Measurements from ENCODE around the gene USP22.

GRCh38 chr17:21017861-21018260 lies 24.9 kb downstream of the USP22 start:
- no peak for TF ChIP-seq YY1 (IDR thresholded peaks at IDR 0.05; ENCODE audit: insufficient read depth, insufficient read length)
- TF ChIP-seq ZNF274 (IDR thresholded peaks at IDR 0.05; ENCODE audit: low read depth, low read length), result no peak
- TF ChIP-seq SUZ12 (IDR thresholded peaks at IDR 0.05; ENCODE audit: extremely low read depth, insufficient read depth, insufficient read length), result no peak

All from NT2/D1 (cell line).